GM19025 (cell line): ENCODE data around the gene ABHD12.
"Not testable (repeated sequence)": the region's sequence is repeated elsewhere in the genome, so short reads cannot be mapped to it uniquely, and the experiment has no call there.

Experiments
- ATAC-seq: cut with Tn5 transposase; IDR thresholded peaks from one replicate; pipeline ENCODE4 v1.9.1; 2021; ENCODE audit warnings: mild to moderate bottlenecking, low read depth, moderate library complexity; ENCODE audit not compliant: unreplicated experiment

The ABHD12 gene

DNA sequence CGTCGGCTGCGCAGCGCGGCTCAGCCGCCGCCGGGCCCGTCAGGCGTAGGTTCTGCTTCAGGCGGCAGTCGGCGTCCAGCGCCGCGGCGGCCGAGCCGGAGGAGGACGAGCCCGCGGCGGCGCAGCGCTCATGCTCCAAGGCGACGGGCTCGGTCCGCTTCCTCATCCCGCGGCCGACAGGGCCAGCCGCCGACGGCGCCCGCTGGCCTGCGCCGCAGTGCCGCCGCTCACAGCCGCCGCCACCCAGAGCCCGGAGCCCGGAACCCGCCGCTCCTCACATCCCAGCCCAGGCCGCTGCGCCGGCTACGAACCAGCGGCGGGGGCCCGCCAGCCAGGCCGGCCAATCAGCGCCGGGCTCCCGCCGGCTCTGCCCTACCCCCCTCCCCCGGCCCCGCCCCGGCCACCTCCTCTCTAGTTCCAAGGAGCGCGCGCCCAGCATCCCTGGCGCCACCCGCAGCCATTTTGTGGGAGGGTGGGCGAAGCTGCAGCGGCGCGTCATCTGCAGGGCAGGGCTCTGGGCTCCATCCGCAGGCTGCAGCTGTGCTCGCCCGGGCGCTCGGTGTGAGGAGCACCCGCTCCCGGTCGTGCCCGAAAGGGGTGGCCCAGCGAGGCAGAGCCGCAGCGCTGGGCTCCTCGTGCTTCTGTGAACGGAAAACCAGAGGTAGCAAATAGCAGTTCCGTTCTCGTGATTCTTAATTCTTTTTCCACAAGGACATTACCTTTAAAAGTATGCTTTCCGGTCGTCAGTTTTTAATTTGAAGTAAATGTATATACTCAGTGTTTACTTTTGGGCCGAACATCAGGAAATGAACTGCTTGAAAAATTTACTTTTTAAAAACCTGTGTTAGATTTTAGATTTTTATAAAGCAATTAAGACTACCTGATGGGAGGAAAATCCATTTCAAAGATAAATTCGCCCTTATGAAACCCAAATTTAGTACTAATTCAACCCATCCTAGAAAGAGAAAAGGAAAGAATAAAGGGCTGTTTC, at the start of gene ABHD12:
Gene ABHD12 (minus strand): TSS at position 298 of the 991 bp plus-strand sequence. CDS start 132 bp downstream, at position 166.
- peak; percentile 93 for ATAC-seq

DNA sequence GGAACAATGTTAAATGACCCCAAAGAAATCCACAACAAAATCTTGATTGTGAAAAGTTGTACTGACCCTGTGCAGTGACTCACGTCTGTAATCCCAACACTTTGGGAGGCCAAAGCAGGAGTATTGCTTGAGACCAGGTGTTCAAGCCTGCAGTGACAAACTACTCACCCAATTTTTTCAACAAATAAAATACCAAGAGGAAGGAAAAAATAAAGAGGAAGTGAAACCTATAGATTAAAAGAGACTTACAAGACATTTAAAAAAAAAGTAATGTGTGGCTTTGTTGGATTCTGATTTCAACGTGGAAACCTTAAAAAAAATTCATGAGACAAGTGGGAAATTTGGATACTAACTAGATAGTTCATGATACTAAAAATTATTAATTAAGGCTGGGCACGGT, 48.7 kb upstream of the ABHD12 start:
- ATAC-seq, result no peak

DNA sequence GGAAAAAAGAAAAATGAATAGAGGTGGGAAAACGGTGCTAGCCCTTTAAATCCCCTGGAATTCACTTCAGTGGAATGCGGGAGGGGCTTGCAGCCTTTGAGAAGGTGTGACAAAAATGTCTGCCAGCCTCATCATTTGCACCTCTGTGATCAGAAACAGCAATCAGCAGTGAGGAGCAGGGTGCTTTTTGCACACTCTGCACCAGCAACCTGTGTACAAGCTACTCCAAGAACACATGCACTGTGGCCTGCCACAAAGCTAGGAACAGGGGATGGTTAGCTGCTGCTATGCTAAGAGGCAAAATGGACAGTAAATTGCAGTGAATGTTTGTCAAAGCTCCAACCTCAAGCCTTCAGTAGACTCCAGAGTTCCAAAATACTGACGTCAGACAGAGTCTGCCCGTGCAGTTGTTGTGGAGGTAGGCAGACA, 46.5 kb upstream of the ABHD12 start:
- ATAC-seq, result no peak

DNA sequence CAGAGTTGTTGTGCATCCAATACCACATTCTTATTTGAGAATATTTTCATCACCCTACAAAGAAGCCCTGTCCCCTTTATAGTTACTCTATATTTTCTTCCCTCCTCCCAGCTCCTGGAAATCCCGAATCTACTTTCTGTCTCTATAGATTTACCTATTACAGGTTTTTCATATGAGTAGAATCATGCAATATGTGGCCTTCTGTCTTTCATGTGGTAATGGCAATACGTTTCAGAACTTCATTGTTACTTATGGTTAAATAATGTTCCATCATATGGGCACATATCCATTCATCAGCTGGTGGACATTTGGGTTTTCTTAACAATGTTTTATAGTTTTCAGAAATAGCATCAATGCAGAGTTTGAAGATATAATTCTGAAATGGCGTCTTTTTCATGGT, 33.9 kb upstream of the ABHD12 start:
- ATAC-seq, result no peak

DNA sequence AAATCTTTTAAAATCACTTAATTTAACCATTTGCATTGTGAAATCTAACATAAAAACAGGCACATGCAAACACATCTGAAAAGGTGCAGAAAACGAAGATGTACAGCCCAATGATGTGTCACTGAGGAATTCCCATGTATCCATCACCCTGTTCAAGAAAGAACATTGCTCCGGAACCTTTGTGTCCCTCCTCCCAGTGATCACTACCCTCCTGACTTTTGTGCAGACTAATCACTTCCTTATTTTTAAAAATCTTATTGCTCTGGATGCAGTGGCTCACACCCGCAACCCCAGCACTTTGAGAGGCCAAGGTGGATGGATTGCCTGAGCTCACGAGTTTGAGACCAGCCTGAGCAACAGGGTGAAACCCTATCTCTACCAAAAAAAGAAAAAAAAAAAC, 31.4 kb upstream of the ABHD12 start:
- no peak for ATAC-seq

DNA sequence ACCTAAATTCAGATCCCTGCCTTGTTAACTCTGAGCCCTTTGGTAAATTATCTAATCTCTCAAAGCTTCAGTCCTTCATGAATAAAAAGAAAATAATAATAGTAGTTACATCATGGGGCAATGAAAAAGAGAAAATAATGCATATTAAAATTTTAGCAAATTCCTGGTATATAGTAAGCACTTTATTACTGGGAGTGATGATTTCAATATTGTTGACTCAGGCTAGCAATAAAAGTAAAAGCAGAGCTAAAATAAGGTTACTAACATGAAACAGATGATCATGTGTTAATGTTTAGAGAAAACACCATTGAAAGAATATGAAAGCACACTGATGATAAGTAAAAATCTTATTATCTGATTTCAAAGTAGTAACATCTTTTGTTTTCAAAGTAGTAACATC, 30.5 kb upstream of the ABHD12 start:
- no peak for ATAC-seq

DNA sequence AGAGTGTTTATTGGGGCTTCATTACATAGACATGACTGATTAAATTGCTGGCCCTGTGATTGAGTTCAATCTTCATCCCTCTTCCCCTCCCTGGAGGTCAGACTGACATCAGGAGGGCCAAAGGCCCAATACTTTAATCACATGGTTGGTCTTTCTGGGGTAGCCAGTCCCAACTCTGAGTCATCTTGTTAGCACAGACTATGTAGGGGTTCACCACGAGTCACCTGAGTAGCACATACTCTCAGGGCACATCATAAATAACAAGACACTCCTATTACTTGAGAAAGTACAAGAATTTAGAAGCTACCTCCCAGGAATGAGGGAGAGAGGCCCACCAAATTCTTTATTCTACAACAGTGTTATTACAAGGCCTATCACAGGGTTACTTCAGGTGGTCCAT, 28.1 kb upstream of the ABHD12 start:
- ATAC-seq, result no peak

DNA sequence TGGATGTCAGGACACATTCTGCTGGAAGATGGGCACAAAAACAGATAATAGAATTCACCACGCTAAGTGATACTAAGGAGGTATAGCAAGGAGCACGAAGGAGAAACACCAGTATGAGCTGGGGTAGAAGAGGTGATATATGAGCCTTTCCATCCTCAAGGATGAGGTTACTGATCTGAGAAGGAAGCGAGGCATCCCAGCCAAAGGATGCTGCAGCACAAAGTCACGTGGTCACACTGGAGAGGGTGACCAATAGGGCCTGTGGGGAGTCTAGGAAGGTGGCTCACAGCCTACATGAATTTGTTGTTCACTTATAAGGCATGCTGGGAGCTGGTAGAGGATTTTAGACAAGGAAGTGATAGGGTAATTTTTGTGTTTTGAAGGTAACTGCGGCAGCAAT, 18.3 kb upstream of the ABHD12 start:
- ATAC-seq, result no peak

DNA sequence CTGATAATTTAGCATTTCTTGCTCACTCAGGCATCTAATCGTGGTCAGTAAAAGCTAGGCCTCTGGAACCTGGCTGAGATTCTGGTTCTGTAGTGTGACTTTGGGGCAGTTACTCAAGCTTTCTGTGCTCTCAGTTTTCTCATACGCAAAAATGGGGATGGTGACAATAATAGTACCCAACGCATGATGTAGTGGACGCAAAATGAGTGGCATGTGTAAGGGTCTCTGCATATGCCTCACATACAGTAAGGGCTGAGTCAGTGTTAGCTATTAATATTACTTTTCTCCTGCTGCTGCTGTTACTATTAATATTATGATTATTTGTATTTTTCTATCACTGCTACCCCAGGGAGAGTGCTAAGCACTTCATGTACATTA, 17.5 kb upstream of the ABHD12 start:
- no peak for ATAC-seq

- ATAC-seq, result peak; percentile 87
These were observed 16.9 kb upstream of the ABHD12 start, which contains the start of gene GINS1 for GRCh38 chr20:25407311-25408169. Gene GINS1, plus strand, starts transcription at chr20:25407673. Its CDS starts 148 bp downstream, at chr20:25407821.

GRCh38 chr20:25402583-25402982, 11.9 kb upstream of the ABHD12 start:
- ATAC-seq, result no peak

DNA sequence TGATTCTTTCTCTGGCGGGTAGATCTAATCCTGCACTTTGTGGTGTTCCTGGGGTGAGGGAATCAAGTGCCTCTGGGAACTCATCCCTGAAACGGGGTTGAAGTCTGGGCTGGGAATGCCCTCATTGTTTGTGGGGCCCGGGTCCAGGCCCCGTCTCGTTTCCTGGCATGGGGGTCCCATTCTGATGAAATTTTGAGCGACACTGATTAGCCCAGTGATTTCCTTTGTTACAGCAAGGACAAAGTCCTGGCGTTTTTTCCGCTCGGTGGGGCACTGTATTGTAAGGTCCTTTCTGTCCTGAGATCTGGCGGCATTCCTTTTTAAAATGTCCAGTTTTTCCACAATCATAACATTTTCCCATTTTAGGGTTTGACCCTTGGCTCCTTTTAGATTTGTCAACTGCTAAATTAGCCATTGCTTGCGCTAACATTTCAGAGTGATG, 9.7 kb upstream of the ABHD12 start:
- ATAC-seq, result not testable (repeated sequence)

GRCh38 chr20:25399037-25399430, 8.4 kb upstream of the ABHD12 start:
- ATAC-seq, result peak; percentile 70

DNA sequence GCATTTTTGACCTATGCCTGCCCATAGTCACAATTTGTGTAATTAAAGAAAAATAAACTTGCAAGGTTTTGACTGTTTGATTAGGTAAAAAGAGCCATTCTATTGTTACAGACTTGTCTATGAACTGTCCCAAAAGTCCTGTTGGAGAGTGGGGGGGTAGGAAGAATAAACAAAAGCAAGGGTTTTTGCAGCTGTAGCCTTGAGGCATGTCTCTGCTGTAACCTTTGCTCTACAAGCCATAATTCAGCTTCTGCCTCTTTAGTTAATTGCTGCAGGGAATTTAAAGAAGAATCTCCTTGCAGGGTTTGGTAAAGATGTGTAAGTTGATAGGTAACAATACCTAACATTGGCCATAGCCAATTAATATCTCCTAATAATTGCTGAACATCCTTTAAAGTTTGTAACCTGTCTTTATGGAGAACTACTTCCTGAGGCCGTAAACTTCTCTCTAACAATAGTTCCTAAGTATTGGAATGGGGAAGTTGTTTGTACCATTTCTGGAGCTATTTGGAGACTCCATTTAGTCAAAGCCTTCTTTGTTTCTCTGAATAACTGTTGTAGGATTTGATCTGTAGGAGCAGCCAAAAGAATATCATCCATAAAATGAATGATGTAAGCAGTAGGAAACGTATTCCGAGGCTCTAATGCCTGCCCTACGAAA, 7.9 kb upstream of the ABHD12 start:
- ATAC-seq, result no peak

- no peak for ATAC-seq
These were observed 7.2 kb upstream of the ABHD12 start for GRCh38 chr20:25397821-25398220.

- ATAC-seq, result no peak
These were observed 6.5 kb upstream of the ABHD12 start for GRCh38 chr20:25397096-25397495.

GRCh38 chr20:25394996-25395395, 4.4 kb upstream of the ABHD12 start:
- no peak for ATAC-seq

DNA sequence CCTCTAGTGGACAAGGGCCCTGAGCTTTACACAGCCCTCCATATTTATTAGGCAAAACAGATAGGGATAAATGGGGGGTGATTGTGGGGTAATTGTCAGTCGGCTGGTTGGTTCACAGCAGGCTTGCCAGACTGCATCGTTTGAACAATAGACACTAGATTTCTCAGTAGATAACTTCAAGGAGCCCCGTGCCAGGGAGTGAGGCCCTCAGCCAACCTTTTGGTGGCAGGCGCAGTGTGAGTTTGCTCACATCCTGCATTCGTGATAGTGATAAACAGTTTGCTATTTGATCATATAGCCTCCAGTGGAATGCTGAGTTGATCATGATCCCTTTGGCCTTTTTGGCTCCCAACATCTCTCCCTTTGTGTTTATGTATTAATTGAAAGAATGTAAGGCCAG, 3.6 kb upstream of the ABHD12 start:
- no peak for ATAC-seq

GRCh38 chr20:25389858-25390537, 637 bp downstream of the ABHD12 start:
- peak; percentile 19 for ATAC-seq

- no peak for ATAC-seq
These were observed 1.2 kb downstream of the ABHD12 start for GRCh38 chr20:25389401-25389857.
